Measurements from ENCODE around the gene SH3RF2. TPM values are rescaled to one million over a fixed set of nuclear protein-coding genes. Genes with fewer than 3 reads are reported as not detected.

The SH3RF2 gene
- polyA plus RNA-seq, 12 donors = 4.3 to 20.0 (median 7.7) TPM; not detected in 1

DNA sequence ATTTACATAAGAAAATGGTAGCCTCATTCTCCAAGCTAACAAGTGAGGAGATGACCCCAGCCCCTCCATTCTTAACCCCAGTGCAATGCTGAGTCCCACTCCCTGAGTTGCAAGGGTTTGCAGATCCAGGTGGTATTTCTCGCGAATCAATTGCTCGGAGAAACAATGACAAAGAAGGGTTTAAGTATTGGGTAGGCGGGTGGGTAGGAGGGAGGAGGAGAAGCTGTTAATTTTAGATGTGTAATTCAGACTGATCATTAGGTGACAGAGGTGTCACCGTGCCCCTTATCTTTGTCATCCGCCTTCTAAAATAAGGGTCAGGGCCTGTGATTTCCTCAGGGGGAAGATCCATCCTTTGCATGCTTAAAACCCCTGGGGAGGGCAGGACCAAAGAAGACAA lies 17.0 kb upstream of the SH3RF2 start:
- DNase-seq = no peak

DNA sequence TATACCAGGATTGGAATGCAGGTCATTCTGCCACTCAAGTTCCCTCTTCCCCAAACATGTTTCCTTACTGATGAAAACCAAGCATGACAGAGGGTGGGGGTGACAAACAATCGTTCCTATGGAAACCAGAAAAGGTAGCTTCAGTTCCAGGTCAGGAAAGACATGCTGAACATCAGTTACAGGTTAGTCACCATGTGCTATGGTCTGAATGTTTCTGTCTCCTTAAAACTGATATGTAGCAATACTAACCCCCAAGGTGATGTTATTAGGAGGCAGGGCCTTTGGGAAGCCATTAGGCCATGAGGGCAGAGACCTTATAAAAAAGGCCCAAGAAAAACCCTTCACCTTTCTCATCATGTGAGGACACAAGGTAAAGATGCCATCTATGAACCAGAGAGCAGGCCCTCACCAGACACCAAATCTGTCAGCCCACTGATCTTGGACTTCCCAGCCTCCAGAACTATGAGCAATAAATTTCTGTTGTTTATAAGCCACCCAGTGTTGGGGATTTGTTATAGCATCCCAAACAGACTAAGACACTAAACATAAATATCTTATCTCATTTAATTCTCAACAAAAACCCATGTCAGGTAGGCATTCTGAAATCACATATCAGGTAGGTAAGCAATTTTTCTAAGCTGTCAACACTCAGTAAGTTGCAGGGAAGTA lies 15.7 kb upstream of the SH3RF2 start:
- no peak for DNase-seq

DNA sequence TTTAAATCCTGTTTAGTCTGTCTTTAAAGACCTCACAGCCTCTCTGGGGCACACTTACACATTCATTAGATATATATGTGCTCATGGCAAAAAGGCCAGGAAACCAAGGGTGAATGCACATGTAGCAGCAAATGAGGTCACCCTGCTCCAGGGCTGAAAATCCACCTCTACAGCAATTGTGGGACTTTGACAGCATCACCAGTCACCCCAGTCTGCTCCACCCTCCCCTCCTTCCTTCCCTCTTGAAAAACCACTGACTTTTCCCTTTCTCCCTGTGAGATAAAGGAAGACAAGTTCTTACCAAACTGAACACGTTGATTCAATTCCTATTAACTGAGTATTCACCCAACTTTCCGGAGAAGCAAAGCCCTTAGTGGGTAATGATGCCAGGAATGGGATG lies 15.2 kb upstream of the SH3RF2 start:
- no peak for DNase-seq

DNA sequence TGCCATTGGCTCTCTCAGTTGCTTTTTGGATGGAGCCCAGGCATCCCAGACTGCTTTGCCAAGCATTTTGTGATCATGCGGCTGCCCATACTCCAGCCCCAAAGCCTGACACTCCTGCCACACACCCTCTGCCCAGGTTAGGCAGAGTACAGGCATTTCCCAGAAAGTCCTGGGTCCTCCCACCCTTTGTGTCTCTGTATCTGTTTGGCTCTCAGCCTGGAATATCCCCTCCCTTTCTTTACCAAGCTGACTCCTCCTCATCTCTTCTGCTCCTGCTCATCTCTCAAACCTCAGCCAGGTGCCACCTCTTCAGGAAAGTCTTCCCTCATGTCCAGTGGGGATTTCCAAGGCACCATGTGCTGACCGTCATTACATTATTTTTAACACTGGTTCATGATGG lies 14.3 kb upstream of the SH3RF2 start:
- DNase-seq = no peak

DNA sequence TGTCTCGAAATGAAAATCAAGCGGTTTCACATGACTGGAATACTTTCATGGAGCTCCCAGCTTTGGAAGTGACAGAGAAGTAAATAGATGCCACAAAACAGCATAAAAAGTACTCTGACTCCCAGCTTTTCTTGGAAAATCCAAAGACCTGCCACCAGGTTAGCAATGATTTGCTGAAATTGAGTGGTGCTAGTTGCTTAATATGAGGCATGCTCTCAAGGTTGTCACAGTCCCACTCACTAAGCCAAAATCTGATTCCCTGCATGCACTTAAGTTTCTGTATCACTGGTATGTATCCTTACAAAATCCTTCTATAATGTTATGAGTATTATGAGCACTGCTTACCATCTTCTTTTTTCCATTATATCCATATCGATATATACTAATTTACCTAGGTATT lies 13.0 kb upstream of the SH3RF2 start:
- no peak for DNase-seq

DNA sequence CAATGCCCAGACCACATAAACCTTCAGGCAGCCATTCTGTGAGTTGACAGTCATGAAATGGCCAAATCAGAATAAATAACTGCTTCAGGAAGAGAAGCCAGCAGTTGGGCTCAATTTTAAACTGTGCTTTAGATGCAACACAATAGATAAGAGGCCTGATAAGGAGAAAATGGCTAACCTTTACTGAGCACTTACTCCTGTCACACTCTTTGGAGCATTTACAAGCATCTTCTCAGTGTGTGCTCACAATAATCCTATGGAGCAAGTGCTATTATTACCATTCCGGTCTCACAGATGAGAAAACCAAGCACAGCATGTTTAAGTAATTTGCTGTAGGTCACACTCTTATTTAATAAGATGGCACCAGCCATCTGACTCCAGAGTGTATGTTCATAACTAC lies 11.5 kb upstream of the SH3RF2 start:
- DNase-seq = no peak

DNA sequence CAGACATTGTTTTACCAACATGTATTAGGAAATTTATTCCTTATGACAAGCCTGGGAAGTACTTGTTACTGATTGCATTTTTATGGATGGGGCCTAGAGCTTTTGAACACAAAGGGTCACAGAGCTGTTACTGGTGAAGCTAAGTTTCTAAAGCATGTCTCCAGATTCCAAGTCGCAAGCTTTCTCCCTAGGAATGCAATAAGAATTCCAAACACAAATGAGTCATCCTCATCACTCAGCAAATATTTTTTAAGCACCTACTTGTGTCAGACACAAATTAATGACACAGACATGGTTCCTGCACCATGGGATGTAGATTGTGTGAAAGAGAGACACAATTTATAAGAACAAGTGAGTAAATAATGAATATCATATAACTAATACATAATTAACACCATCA lies 11.0 kb upstream of the SH3RF2 start:
- no peak for DNase-seq

DNA sequence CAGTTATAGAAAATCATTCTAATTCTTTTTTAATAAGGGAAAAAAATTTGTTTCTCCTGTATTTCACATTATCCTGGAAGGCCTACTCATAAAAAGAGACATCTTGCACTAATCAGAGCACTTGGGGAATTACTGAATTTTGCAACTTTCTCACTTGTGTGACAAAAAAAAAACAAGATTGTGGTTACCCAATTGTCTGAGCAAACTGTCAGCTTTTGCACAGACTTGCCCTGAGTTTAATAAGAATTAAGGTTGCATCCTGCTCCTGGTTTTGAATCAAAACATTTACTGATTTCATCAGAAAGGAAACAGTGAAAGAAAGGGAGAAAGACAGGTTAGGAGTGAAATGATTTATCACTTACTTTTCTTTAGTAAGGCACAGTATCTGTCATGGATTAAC lies 10.6 kb upstream of the SH3RF2 start:
- DNase-seq = no peak

DNA sequence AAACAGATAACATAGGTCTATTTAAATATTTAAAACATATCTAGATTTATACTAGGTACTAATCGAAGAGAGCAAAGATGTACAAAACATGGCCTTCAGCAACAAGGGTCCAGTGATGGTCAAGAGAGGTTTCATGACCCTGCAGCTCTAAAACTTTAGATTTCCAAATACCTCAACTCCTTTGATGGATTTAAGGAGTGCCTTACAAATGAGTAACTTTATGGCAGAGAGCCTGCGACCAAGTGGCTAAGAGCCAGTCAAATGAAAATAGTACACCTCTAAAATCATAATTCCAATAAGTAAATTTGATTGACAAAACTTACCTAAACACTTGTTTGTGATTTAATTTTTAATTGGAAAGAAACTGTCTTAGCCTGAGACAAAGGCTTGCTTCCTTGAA lies 4.7 kb upstream of the SH3RF2 start:
- no peak for DNase-seq

DNA sequence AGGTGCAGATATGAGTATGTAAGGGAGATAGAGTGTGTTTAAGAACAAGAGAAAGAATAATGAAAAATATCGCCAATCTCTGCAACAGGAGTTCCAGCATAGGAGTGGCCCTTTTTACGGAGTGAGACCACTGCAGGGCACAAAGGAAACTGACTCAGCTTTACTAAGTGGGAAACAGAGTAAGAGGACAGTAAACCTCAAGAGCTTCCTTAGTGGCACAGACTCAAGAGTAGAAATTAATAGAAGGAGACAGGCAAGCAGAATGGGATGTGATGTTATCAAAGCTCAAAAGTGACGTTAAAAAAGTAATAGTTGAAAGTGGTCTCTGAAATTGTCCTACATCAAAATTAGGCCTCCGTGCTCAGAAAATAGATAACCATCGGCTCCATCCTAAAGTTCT lies 2.1 kb upstream of the SH3RF2 start:
- DNase-seq = no peak

DNA sequence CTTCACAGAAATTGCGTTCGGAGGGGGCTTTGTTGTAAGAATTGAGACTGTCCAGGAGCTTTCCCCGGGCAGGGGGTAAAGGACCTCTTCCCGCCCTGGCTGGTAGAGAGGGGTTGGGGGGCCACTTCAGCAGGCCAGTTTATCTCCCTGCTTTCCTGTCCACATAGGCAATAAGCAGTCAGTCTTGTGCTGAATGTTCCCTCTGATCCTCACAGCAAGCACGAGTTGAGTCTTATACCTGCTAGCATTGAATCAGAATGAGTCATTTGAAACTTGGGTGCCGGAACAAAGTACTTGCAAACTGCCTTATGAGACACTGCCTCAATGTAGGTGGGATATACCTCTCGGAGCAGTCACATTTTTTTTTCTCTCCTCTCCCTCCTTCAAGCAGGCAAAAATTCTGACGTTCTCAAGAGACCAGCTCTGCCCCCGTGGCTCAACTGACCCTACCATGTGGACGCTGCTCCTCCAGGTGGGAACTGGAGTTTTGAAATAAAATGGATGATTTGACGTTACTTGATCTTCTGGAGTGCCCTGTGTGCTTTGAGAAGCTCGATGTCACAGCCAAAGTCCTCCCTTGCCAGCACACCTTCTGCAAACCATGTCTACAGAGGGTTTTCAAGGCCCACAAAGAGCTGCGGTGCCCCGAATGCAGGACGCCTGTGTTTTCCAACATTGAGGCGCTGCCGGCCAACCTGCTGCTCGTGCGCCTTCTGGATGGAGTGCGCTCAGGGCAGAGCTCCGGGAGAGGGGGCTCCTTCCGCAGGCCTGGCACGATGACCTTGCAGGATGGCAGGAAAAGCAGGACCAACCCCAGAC lies 1.3 kb downstream of the SH3RF2 start:
- no peak for DNase-seq

DNA sequence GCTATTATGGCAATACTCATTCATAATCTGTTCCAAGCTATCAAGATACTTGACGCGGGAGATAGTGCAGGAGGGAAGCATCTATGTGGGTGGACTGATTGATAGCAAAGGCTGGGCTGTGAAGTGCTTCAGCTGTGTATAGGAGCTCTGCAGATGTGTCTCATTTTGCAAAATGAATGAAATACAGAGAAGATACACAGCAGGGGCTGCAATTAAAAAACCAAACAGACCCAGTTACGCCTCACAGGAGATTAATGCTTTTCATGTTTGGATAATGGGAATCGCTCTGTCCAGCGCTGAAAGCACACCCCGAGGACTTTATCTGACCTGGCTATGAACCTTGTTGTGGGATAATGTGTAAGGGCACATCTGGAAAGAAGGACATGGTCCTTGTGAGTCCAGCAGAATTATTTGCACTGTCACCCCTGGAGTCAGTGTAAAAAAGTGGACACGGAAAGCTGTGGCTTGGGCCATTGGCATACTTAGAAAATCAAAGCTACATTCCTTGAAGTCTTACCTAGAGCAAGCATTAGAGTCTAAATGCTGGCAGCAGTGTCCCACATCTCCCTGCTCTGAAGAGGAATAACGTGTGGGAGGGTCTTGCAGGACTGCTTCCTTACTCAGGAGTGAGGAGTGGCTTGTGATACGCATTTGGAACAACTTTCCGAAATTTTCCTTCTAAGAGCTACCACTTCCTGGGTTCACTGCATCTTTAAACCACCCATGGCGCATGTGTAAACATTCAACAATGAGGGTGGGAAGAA lies 2.6 kb downstream of the SH3RF2 start:
- DNase-seq = no peak

DNA sequence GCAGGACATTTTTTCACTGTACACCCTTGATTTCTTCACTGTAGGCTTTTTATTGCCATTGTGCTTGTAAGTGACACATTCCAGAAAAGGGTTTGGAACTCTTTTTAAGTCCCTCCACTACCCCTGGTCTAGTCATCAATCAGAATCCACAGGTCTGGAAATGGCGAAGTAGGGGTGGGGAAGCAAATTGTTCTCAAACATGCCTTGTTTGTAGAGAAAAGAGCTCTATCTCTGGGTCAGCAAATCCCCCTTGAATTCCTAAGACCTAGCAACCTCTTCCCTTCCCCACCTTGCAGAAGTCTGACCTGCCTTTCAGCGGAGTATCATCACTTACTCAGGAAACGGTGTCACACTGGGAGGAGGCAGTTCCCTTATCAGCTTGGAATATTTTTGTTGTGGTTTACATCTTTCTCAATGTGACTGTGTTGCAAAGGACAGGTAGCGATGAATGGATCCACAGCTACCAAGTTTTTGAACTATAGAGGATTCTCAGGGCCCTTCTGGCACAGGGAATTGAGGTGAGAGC lies 3.2 kb downstream of the SH3RF2 start:
- no peak for DNase-seq

DNA sequence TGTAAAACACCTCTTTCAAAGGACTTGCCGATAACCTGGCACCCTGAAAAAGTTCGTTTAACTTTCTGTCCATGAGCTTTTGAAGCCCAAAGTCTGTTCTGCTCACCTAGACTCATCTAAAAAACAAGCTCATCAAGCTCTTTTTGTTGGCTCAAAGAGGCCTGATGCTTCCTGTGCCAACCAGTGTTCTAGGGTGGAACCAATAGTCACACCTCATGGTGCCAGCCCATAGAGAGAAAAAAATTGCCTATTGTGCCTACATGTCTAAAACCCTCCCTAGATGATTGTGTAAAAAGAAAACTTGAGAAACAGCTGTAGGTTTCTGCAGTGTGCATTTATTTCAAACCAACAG lies 4.7 kb downstream of the SH3RF2 start:
- DNase-seq = no peak

DNA sequence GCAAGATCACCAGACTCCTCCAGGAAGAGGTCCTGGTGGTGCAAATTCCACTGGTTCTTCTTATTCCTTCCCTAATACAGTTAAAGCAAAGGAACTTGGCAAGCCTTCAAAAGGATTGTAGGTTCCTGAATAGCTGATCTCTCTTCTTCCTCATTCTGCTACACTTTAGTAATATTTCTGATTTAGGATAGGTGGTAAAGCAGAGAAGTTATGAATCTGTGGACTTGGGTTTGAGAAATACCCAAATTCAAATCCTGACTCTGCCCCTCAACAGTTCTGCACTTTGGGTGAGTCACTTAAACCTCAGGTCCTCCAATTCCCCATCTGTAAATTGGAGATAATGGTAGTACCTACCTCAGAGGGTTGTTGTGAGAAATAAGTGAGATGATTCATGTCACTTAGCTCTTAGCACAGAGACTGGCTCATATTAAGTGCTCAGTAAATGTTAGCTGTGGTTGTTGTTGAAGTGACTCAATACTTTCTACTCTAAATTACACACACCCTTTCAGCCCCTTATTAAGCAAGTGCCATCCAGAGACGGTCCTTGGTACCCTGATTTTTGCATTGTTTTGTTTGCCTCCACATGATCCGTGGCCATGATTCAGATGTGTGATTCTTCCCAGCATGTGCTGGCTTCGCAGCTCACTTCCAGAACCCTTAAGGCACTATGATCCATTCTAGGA lies 5.2 kb downstream of the SH3RF2 start:
- DNase-seq = no peak

DNA sequence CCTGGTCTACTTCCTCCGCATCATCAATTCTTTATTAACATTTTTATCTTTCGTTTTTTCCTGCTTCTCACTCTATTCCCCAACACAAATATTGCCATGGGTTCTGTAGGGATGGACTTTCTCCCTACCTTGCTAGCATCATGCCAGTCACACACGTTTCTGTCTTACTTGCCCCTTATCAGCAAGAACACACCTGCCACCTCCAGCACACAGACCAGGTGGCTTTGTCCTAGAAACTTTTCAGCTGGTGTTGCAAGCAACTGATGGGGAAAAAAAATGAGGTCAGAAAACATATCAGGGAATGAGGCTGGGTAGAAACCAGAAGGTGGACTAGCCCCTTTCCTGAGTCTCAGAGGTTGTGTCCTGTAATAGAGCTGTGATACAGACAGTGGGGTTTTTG lies 5.8 kb downstream of the SH3RF2 start:
- no peak for DNase-seq

DNA sequence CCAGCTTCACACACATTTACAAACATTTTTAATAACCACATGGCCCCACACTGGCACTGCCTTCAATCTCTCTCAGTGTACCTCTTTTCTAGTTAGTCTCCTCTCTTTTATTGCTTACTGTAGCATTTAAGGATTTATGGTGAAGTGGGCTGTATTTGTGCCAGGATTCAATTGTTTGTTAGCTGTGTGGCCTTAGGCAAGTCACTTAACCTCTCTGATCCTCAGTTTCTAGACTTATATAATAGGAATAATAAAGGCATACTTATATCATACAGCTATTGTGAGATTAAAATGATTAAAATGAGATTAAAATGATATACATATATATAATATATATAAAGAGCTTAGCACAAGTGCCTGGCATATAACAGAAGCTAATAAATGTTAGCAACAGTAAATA lies 6.4 kb downstream of the SH3RF2 start:
- DNase-seq = no peak

DNA sequence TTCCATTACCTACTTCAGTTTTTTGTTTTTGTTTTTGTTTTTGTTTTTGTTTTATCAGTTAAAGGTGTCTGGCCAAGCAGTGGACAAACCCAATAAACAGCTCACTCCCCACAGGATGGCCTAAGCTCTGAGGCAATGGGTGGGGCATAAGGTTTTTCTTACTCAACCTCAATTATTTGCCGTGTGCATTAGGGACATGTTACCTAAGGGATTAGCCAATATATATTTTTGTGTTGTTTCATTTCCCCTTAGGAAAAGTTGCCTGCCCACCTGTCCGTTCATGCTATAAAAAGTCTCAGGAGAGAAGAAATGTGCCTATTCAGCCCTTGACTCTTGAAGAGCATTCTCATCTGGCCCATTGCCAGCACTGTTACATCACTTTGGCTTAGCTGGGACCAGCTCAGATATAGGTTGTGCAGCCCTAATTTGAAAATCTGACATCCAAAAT lies 7.3 kb downstream of the SH3RF2 start:
- DNase-seq = peak; percentile 8

DNA sequence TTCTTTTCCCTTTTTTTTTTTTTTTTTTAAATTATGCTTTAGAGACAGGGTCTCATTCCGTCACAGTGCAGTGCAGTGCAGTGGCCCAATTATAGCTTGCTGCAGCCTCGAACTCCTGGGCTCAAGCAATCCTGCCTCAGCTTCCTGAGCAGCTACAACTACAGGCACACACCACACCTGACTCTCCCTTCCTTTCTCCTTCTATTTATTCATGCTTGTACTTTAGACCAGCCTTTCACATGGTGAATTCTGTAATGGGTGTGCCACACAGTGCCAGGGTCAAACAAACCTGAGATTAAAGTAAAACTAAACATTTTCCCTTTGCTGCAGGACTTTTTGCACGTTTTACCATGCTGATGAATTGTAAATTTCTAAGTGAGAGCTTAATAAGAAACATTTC lies 8.0 kb downstream of the SH3RF2 start:
- DNase-seq = no peak

DNA sequence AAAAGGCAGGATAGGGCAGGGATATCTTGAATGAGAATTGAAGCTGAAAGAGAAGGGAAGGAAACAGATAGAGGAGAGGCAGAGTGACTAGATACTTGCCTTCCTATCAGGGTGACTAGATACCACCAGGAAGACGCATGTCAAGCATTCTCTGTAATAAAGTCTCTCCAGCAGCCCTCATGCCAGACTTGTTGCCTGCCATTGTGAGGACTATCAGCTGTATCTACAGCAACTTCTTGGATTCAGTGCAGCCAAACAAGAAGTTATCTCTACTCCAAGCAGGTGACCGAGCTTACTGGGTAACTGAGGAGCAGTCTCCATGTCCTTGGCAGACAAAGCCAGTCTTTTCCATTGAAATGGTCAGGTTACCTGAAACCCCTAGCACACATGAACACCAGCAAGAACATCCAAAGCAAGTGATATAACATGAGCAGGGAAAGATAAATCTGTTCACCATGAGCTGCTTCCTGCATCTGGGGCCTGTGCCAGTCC lies 9.3 kb downstream of the SH3RF2 start:
- no peak for DNase-seq

DNA sequence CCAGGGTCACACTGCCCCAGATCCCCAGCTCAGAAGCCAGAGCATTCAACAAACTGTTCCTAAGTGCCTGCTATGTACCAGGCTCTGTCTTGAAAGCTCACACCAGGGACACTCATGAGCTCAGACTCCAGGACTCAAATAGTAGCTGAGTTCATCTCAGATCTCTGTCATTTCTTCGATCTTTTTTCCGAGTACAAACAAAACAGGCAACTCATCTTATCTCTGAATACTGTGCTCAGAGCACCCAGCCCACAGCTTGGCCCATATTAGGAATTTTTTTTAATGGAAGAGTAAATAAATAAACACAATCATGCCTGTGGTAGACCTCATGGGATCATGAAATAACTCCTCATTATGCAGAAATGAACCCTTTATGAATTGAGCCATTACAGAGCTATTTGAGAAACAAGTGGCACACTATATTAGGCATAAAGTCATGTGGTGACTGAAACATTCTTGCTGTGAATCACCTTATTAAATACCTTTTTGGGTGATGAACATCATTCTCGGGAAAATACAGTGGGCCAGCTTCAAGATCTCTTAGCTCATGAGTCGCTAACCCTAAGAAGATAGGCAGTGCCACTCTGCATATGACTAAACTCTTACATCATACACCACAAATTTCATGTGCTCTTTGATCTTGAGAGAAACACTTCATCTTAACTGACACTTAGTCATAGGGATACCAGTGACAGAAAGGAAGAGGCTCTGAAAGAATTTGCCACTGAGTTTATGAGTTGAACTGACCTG lies 9.9 kb downstream of the SH3RF2 start:
- no peak for DNase-seq
